Melanocyte of skin (primary cell): ENCODE measurements around the gene AGBL1. TPM values are rescaled to one million over a fixed set of nuclear protein-coding genes. Genes with fewer than 3 reads are reported as not detected.

Experiments
- small RNA-seq, 2 donors: library from RNA; depleted of rRNA; stranded (forward); fragments of <200 nt; gene quantifications; one replicate each; pipeline ENCODE3, GENCODE V24; 2012
- total RNA-seq, 2 donors: library from RNA; depleted of rRNA; stranded (reverse); fragments of >200 nt; gene quantifications; 2 replicates each; pipeline ENCODE4 v1.2.3, GENCODE V29; 2012

AGBL1 gene
- under 1 TPM in 1 of 2 donors, not detected in 1; 0.69 TPM for total RNA-seq

DNA sequence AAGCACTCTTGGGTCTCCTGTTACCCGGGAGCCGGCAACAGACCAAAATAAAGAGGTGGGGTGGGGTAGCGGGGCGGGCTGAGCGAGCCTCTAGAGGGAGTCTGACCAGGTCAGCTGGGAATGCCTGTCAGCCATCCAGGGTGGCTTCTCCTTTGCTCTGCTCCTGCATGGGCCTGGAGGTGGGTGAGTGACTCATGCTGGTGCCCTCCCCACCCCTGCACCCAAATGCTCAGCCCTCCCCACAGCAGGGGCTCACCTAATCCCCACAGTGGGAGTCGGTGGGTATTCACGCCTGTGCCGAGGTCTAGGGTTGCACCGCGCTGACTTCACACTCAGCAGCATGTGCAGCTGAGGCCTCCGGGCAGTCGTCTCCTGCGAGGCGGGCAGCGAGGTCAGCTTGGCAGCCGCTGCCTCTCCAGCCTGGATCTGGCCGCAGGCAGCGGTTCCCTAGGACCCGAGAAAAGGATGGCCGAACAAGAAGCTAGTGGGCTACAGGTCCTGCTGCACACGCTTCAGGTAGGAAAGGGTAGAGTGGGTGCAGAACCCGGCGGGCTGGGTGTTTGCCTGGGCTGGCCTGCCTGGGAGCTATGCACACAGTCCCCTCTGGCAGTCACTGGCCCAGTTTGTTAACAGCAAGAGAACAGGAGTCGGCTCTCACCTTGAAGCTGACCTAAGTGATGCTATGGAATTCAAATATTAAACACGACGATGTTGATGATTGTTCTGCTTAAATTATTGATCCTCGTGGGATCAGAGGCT lies at the start of gene AGBL1:
AGBL1 (plus strand) TSS at position 364 of the 759 bp plus-strand sequence.

Small RNA genes lying within 50 kb of the gene (small RNA-seq; reads per million reads assigned to genes)
- 0 to 0.09 reads per million in 2 donors for gene RF00284
- 0 reads per million in 2 donors for gene RNA5SP400
